Neural progenitor cell (in vitro differentiated cells): ENCODE data around the gene IFT74. TPM values are rescaled to one million over a fixed set of nuclear protein-coding genes. Genes with fewer than 3 reads are reported as not detected.

Source experiments
- DNase-seq: peaks from one replicate; pipeline ENCODE4 v3.0.0-alpha.2; 2016; ENCODE audit warnings: low spot score
- H2AFZ ChIP-seq: fragments of 200-600 bp; sonication (generic); replicated peaks from 2 replicates; pipeline ENCODE4 v1.6.1; 2016; ENCODE audit warnings: antibody characterized with exemption
- H3F3A ChIP-seq: fragments of 200-600 bp; sonication (generic); 2 replicates; pipeline ENCODE4 v1.6.1; 2016; ENCODE audit warnings: antibody characterized with exemption, low read depth
- H3K27ac ChIP-seq: fragments of 200-600 bp; sonication (generic); 2 replicates; pipeline ENCODE4 v1.5.1; 2016; ENCODE audit warnings: mild to moderate bottlenecking
- H3K27me3 ChIP-seq: fragments of 200-600 bp; sonication (generic); 2 replicates; pipeline ENCODE4 v1.6.1; 2016; ENCODE audit warnings: mild to moderate bottlenecking, moderate library complexity
- H3K36me3 ChIP-seq: fragments of 200-600 bp; sonication (generic); 2 replicates; pipeline ENCODE4 v1.5.1; 2016
- H3K4me1 ChIP-seq: fragments of 200-600 bp; sonication (generic); 2 replicates; pipeline ENCODE4 v1.6.1; 2016; ENCODE audit warnings: mixed run types
- H3K4me2 ChIP-seq: fragments of 200-600 bp; sonication (generic); 2 replicates; pipeline ENCODE4 v1.6.1; 2016
- H3K4me3 ChIP-seq: fragments of 200-600 bp; sonication (generic); 2 replicates; pipeline ENCODE4 v1.5.1; 2016
- H3K79me2 ChIP-seq: fragments of 200-600 bp; sonication (generic); 2 replicates; pipeline ENCODE4 v1.6.1; 2016; ENCODE audit warnings: low read depth
- H3K9ac ChIP-seq: fragments of 200-600 bp; sonication (generic); 2 replicates; pipeline ENCODE4 v1.6.1; 2016
- H3K9me3 ChIP-seq: fragments of 200-600 bp; sonication (generic); 2 replicates; pipeline ENCODE4 v1.5.1; 2016; ENCODE audit warnings: low read depth
- H4K20me1 ChIP-seq: fragments of 200-600 bp; sonication (generic); 2 replicates; pipeline ENCODE4 v1.6.1; 2016; ENCODE audit warnings: low read depth
- H3K27ac Mint-ChIP-seq: 3 replicates; pipeline ENCODE4 v1.8.0; 2021; ENCODE audit warnings: mixed read lengths
- H3K27me3 Mint-ChIP-seq: 2 replicates; pipeline ENCODE4 v1.8.0; 2022; ENCODE audit warnings: low read depth, mild to moderate bottlenecking, inconsistent platforms, moderate library complexity, mixed read lengths; ENCODE audit not compliant: insufficient read depth
- H3K36me3 Mint-ChIP-seq: 3 replicates; pipeline ENCODE4 v1.8.0; 2021; ENCODE audit warnings: mixed read lengths
- H3K4me1 Mint-ChIP-seq: 3 replicates; pipeline ENCODE4 v1.8.0; 2021; ENCODE audit warnings: mixed read lengths
- H3K4me3 Mint-ChIP-seq: 3 replicates; pipeline ENCODE4 v1.8.0; 2021; ENCODE audit warnings: mild to moderate bottlenecking, moderate library complexity, mixed read lengths
- H3K9me3 Mint-ChIP-seq: 3 replicates; pipeline ENCODE4 v1.8.0; 2020; ENCODE audit warnings: mixed read lengths
- CTCF ChIP-seq: fragments of 200-600 bp; sonication (generic); IDR thresholded peaks from 2 replicates; pipeline ENCODE4 v1.5.1; 2017; ENCODE audit warnings: antibody characterized with exemption, mild to moderate bottlenecking
- EZH2 ChIP-seq: fragments of 200-600 bp; sonication (generic); IDR thresholded peaks from 2 replicates; pipeline ENCODE4 v1.6.1; 2017; ENCODE audit warnings: antibody characterized with exemption, mild to moderate bottlenecking, moderate library complexity
- EZH2phosphoT487 ChIP-seq: fragments of 200-600 bp; sonication (generic); IDR thresholded peaks from 2 replicates; pipeline ENCODE4 v1.6.1; 2017; ENCODE audit warnings: antibody characterized with exemption
- total RNA-seq: library from RNA; depleted of rRNA; stranded (reverse); fragments of >200 nt; gene quantifications from 2 replicates; pipeline ENCODE4 v1.2.3, GENCODE V29; 2015; ENCODE audit warnings: low replicate concordance

Gene IFT74
- total RNA-seq, 1 donor from 2014 or later = 81.2 TPM

DNA sequence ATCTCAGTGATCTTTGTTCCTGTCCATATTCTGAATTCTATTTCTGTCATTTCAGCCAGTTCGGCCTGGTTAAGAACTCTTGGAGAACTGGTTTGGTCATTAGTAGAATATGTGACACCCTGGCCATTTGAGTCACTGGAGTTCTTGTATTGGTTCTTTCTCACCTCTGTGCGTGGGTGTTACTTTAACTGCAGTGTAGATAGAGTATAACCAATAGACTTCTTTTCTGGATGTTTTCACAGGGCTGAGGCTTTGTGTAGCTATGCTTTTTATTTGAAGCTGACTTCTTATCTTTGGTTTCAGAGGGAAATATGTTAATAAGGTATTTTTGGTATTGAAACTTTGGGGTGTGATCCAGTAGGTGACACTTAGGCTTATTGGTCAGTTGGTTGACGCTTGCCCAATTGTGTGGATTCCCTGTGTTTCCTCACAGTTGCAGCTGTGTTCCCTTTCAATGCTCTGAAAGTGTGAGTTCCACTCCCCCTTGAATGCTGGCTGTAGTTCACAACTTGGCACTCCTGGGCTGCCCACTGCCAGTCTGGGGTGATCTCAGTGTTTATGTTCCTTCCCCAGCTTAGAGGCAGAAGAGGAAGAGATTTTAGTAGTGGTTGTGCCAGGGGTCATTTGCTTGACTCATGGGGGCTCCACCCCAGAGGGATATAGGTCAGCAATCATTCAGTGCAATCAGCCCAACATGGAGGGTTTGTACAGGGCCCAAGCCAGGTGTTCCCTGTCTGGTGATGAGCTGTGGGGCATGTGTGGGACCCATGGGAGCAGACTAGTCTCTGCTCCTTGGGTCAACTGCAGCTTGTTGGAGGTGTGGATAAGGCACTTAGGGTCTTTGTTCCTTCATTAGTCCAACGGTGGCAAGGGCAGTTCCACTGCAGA lies 117.9 kb downstream of the IFT74 start:
- H3K27me3 ChIP-seq = no peaks in the 10 kb centered on the region
- no peaks in the 10 kb centered on the region for H3K4me1 Mint-ChIP-seq
- peaks cover 19% of the 10 kb centered on the region for H3K36me3 Mint-ChIP-seq
- peaks cover 7% of the 10 kb centered on the region for H3K9me3 Mint-ChIP-seq
- peaks cover 3% of the 10 kb centered on the region for H3K27me3 Mint-ChIP-seq
- H3K4me1 ChIP-seq = no peaks in the 10 kb centered on the region
- no peaks in the 10 kb centered on the region for H4K20me1 ChIP-seq
- no peak overlapping the region for H3K4me2 ChIP-seq
- H3K79me2 ChIP-seq = no peaks in the 10 kb centered on the region
- H3K9ac ChIP-seq = no peak overlapping the region
- H3K9me3 ChIP-seq = no peaks in the 10 kb centered on the region
- no peak overlapping the region for H3K4me3 ChIP-seq
- H3K36me3 ChIP-seq = no peaks in the 10 kb centered on the region
- no peak overlapping the region for H3K4me3 Mint-ChIP-seq
- H3F3A ChIP-seq = no peaks in the 10 kb centered on the region
- no peak overlapping the region for H3K27ac Mint-ChIP-seq
- DNase-seq = no peak
- TF ChIP-seq EZH2phosphoT487 (no peak), CTCF (no peak), EZH2 (no peak)
- H2AFZ ChIP-seq = no peak overlapping the region
- no peak overlapping the region for H3K27ac ChIP-seq

DNA sequence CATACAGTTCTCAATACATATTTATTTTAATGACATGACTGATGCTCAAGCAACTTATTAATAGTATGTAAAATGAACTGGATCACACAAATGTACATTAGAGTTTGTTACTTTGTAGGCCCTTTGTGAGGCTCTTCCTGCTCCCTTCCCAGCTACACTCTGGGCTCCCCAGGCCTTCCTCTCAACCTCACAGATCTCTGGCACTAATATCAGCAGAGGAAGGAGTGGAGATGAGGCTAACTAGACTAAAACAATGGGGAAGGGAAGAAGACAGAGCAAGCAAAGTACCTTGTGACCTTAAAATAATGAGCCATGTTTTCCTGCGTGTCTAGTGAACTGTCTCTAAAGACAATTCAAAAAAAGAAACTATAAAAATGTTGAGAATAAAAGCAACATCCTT lies 122.5 kb downstream of the IFT74 start:
- H3K79me2 ChIP-seq = no peaks in the 10 kb centered on the region
- no peaks in the 10 kb centered on the region for H4K20me1 ChIP-seq
- no peak overlapping the region for H3K4me3 ChIP-seq
- H3K27ac ChIP-seq = no peak overlapping the region
- Mint-ChIP-seq H3K4me1 (no peaks in the 10 kb centered on the region), H3K9me3 (no peaks in the 10 kb centered on the region), H3K27ac (no peak overlapping the region), H3K4me3 (no peak overlapping the region), H3K36me3 (peaks cover 11% of the 10 kb centered on the region), H3K27me3 (peaks cover 3% of the 10 kb centered on the region)
- TF ChIP-seq EZH2 = no peak
- no peak for TF ChIP-seq CTCF
- TF ChIP-seq EZH2phosphoT487 = no peak
- H3K4me2 ChIP-seq = no peak overlapping the region
- H3K27me3 ChIP-seq = no peaks in the 10 kb centered on the region
- no peak overlapping the region for H3K9ac ChIP-seq
- H3K9me3 ChIP-seq = no peaks in the 10 kb centered on the region
- no peaks in the 10 kb centered on the region for H3F3A ChIP-seq
- H2AFZ ChIP-seq = no peak overlapping the region
- peaks cover 3% of the 10 kb centered on the region for H3K4me1 ChIP-seq
- H3K36me3 ChIP-seq = no peaks in the 10 kb centered on the region
- no peak for DNase-seq

- Mint-ChIP-seq H3K4me3 (no peak overlapping the region), H3K9me3 (no peaks in the 10 kb centered on the region), H3K27ac (no peak overlapping the region), H3K36me3 (no peaks in the 10 kb centered on the region), H3K27me3 (no peaks in the 10 kb centered on the region), H3K4me1 (no peaks in the 10 kb centered on the region)
- Histone ChIP-seq H3K79me2 (no peaks in the 10 kb centered on the region), H3K4me1 (peaks cover 4% of the 10 kb centered on the region), H3K9me3 (no peaks in the 10 kb centered on the region), H3K4me3 (no peak overlapping the region), H3F3A (no peaks in the 10 kb centered on the region), H3K9ac (no peak overlapping the region), H2AFZ (no peak overlapping the region), H3K27me3 (no peaks in the 10 kb centered on the region), H3K4me2 (no peak overlapping the region), H3K36me3 (no peaks in the 10 kb centered on the region), H4K20me1 (no peaks in the 10 kb centered on the region), H3K27ac (no peak overlapping the region)
- no peak for DNase-seq
- TF ChIP-seq CTCF (no peak), EZH2 (no peak), EZH2phosphoT487 (no peak)
These were observed 129.2 kb downstream of the IFT74 start for GRCh38 chr9:27085456-27085855.
